GM10266 (cell line): ENCODE data around the gene AOPEP.

Experiments used
- DNase-seq: peaks from one replicate; pipeline ENCODE4 v3.0.0; 2012; ENCODE audit errors: extremely low spot score
- TF ChIP-seq, protein P1 (sequence below): IDR thresholded peaks from 2 replicates; pipeline ENCODE4 v1.5.1; 2012; ENCODE audit warnings: mild to moderate bottlenecking, low read depth; ENCODE audit not compliant: control insufficient read depth, insufficient read depth; ENCODE audit errors: missing control alignments

Gene AOPEP

DNA sequence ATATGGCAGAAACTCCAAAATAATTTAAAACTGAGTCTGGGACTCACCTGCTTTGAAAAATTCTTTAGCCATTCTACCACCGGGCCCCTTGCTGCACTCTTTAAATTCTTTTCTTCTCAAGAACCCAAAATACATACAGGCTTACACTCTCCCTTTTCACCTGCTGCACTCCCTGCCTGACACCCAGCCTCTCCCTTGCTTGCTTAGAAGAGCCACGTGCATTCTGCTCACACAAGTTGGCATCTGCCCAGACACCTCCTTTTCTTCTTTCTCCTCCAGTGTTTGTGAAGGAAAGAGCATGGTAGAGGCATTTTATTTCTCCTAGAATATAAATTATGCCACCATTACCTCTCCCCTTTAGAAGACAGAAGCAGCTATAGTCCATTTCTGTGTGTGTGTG is 39.0 kb upstream of the AOPEP start:
- DNase-seq = no peak
- TF ChIP-seq, protein P1, sequence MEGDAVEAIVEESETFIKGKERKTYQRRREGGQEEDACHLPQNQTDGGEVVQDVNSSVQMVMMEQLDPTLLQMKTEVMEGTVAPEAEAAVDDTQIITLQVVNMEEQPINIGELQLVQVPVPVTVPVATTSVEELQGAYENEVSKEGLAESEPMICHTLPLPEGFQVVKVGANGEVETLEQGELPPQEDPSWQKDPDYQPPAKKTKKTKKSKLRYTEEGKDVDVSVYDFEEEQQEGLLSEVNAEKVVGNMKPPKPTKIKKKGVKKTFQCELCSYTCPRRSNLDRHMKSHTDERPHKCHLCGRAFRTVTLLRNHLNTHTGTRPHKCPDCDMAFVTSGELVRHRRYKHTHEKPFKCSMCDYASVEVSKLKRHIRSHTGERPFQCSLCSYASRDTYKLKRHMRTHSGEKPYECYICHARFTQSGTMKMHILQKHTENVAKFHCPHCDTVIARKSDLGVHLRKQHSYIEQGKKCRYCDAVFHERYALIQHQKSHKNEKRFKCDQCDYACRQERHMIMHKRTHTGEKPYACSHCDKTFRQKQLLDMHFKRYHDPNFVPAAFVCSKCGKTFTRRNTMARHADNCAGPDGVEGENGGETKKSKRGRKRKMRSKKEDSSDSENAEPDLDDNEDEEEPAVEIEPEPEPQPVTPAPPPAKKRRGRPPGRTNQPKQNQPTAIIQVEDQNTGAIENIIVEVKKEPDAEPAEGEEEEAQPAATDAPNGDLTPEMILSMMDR = no peak

DNA sequence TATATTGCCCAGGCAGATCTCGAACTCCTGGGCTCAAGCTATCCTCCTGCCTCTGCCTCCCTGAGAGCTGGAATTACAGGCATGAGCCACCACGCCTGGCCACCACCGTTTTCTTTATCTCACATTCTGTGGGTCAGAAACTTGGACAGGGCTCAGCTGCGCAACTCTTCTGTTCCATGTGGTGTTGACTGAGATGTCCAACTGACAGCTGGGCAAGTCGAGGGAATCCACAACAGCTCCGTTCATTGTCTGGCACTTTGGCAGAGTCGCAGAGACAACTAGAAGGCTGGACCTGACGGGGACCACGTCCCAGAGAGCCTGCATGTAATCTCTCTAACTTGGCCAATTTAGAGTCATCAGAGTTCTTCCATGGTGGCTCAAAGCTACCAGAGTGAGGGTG is 36.2 kb upstream of the AOPEP start:
- no peak for DNase-seq
- TF ChIP-seq, protein P1 = no peak

DNA sequence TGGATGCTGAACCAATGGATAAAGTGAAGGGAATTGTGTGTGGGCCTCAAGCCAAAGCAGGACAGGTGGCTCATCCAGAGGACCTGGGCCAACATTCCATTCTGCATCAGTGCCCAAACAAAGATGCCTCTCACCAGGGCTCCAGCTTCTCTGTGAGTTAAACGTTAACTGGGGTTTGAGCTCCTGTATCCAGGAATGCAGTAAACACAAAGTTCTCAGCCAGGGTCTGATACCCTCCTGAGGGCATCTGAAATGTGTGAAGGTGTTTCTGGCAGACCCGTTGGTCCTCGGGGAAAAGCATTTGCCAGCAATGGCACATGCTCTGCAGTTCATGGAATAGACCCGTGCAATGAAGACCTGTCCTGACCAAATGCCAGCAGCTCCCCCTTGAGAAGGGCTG is 33.9 kb upstream of the AOPEP start:
- DNase-seq = no peak
- TF ChIP-seq, protein P1 = no peak

DNA sequence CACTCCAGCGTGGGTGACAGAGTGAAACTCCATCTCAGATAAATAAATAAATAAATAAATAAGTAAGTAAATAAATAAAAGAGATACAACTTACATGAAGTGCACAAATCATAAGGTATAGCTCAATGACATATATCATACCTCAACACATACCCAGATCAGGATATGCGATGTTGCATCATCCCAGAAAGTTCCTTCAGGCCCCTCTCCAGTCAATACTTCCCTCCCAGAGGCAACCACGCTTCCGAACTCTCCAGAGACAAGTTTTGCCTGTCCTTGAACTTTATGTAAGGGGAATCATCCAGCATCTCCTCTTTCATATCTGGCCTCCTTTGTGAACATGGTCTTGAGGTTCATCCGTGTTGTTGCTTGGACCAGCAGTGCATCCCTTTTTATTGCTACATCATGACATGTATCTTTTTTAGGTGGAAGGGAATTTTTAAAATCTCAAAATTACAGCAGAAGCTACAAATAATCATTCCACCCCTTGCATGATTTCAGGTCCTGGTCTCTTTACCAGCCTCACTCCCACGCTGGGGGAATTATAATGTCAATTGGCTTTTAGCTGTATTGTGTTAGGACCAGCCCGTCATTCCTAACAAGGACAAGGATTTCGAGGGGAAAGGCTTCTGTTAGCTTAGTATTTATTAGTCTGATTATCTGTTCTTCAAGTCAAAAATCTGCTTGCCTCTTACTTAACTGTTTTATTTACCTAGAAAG is 32.9 kb upstream of the AOPEP start:
- TF ChIP-seq, protein P1 = no peak
- DNase-seq = no peak

DNA sequence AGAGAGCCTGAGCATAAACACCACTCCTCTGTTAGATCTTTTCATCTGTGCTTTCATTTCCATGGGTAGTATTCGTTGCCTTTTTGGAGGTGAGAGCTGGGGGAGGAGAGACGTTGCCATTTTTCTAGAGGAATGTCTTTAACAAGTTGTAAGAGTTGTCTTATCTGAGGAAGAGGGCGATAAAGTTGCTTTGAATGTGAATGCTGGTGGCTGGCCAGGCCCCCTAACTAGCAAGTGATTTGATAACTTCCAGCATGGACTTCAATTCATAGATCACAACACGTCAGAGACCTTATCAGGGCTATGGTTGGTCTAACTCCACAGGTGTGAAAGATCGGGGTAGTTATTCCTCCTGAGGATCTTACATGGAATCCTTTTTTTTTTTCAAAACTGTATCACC is 30.0 kb upstream of the AOPEP start:
- TF ChIP-seq, protein P1 = no peak
- DNase-seq = no peak

DNA sequence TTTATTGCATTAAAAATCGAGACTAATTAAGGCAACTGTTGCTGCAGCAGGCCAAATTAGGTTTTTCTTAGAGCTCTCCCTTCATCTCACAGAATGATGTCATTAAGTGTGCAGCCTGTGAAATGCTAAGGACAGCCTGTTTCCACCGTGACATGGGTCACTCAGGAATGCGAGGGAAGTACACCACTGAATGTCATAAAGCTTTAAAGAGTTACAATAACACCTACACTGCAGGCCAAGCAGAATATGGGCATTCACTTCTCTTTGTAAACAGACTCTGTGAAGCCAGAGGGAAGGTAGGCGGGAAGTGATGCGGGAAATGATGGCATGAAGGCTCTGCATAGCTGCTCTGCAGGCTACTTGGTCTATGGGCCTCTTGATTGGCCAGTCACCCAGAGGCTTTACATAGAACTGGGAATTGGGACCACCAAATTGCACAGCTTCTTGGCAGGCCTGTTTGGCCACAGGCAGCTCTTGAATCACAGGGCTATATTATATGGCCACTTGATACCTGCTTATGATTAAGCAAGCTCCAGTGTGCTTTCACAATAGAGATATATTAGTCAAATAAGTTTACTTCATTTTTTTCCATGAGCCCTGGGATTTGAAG is 28.4 kb upstream of the AOPEP start:
- no peak for DNase-seq

DNA sequence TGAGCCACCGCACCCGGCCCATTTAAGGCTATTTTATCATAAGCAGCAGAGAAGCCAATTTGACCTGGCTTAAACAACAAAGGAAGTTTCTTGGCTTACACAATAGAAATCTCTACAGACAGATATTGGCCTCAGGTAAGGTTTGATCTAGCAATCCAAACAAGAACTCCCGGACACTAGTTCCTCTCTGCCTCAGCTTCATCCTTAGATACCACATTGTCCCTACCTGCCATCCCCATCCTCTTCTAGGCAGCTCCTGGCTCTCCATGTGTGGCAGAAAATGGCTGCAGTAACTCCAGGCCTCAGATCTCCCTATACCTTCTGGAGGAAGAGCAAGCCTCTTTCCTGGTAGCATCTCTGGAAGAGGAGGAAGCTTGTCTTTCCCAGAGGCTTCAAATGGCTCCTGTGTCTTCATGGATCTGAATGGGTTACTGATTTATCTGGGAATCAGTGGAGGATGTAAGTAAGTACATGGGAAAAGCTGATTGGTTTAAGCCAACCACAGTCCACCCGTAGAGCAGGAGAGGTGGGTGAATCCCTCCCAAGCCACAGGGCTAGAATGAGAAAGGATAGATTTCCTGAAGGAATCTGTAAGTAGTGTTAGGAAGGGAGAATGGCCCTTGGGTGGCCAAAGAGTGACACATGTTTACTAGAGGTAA is 26.7 kb upstream of the AOPEP start:
- DNase-seq = no peak

More for the DNA sequence above, 28.4 kb upstream of the AOPEP start:
- TF ChIP-seq, protein P1 = no peak

More for the DNA sequence above, 26.7 kb upstream of the AOPEP start:
- TF ChIP-seq, protein P1 = no peak
